ENCODE results near the gene TCERG1L.

TCERG1L gene

GRCh38 chr10:131290781-131291180 lies 20.7 kb downstream of the TCERG1L start:
- H3K27me3 Mint-ChIP-seq, result no peaks in the 10 kb centered on the region
- no peak overlapping the region for H3K27ac Mint-ChIP-seq
- H3K4me1 Mint-ChIP-seq (ENCODE audit: low read depth), result no peaks in the 10 kb centered on the region
- no peaks in the 10 kb centered on the region for H3K36me3 Mint-ChIP-seq (ENCODE audit: low read depth)
- H3K9me3 Mint-ChIP-seq, result peaks cover 2% of the 10 kb centered on the region
- no peak for DNase-seq
- H3K4me3 Mint-ChIP-seq, result no peak overlapping the region

GRCh38 chr10:131288648-131289047 lies 22.9 kb downstream of the TCERG1L start:
- Mint-ChIP-seq H3K4me1 (ENCODE audit: low read depth) (no peaks in the 10 kb centered on the region), H3K27me3 (no peaks in the 10 kb centered on the region), H3K9me3 (peaks cover 2% of the 10 kb centered on the region), H3K36me3 (ENCODE audit: low read depth) (no peaks in the 10 kb centered on the region), H3K27ac (no peak overlapping the region), H3K4me3 (no peak overlapping the region)
- no peak for DNase-seq

- DNase-seq, result no peak
- Mint-ChIP-seq H3K9me3 (no peaks in the 10 kb centered on the region), H3K27me3 (no peaks in the 10 kb centered on the region), H3K27ac (no peak overlapping the region), H3K4me3 (no peak overlapping the region), H3K36me3 (ENCODE audit: low read depth) (no peaks in the 10 kb centered on the region), H3K4me1 (ENCODE audit: low read depth) (no peaks in the 10 kb centered on the region)
These were observed 28.6 kb downstream of the TCERG1L start for GRCh38 chr10:131282961-131283360.

- H3K36me3 Mint-ChIP-seq (ENCODE audit: low read depth), result no peaks in the 10 kb centered on the region
- no peaks in the 10 kb centered on the region for H3K9me3 Mint-ChIP-seq
- no peak overlapping the region for H3K4me3 Mint-ChIP-seq
- H3K4me1 Mint-ChIP-seq (ENCODE audit: low read depth), result no peaks in the 10 kb centered on the region
- no peaks in the 10 kb centered on the region for H3K27me3 Mint-ChIP-seq
- no peak overlapping the region for H3K27ac Mint-ChIP-seq
- no peak for DNase-seq
These were observed 31.4 kb downstream of the TCERG1L start for GRCh38 chr10:131280101-131280500.

- Mint-ChIP-seq H3K36me3 (ENCODE audit: low read depth) (no peaks in the 10 kb centered on the region), H3K27ac (no peak overlapping the region), H3K4me1 (ENCODE audit: low read depth) (no peaks in the 10 kb centered on the region), H3K9me3 (no peaks in the 10 kb centered on the region), H3K27me3 (no peaks in the 10 kb centered on the region), H3K4me3 (no peak overlapping the region)
- no peak for DNase-seq
These were observed 32.0 kb downstream of the TCERG1L start for GRCh38 chr10:131279516-131279915.

GRCh38 chr10:131277969-131278368 lies 33.6 kb downstream of the TCERG1L start:
- no peaks in the 10 kb centered on the region for H3K27me3 Mint-ChIP-seq

GRCh38 chr10:131277278-131277677 lies 34.2 kb downstream of the TCERG1L start:
- H3K27ac Mint-ChIP-seq, result no peak overlapping the region
- H3K9me3 Mint-ChIP-seq, result no peaks in the 10 kb centered on the region
- no peak for DNase-seq
- no peaks in the 10 kb centered on the region for H3K27me3 Mint-ChIP-seq
- H3K36me3 Mint-ChIP-seq (ENCODE audit: low read depth), result no peaks in the 10 kb centered on the region
- H3K4me3 Mint-ChIP-seq, result no peak overlapping the region
- H3K4me1 Mint-ChIP-seq (ENCODE audit: low read depth), result no peaks in the 10 kb centered on the region

More at GRCh38 chr10:131277969-131278368, 33.6 kb downstream of the TCERG1L start:
- Mint-ChIP-seq H3K4me1 (ENCODE audit: low read depth) (no peaks in the 10 kb centered on the region), H3K9me3 (no peaks in the 10 kb centered on the region), H3K4me3 (no peak overlapping the region), H3K27ac (no peak overlapping the region), H3K36me3 (ENCODE audit: low read depth) (no peaks in the 10 kb centered on the region)
- DNase-seq, result no peak

GRCh38 chr10:131275691-131276090 lies 35.8 kb downstream of the TCERG1L start:
- H3K36me3 Mint-ChIP-seq (ENCODE audit: low read depth), result no peaks in the 10 kb centered on the region
- H3K27ac Mint-ChIP-seq, result no peak overlapping the region
- H3K4me1 Mint-ChIP-seq (ENCODE audit: low read depth), result no peaks in the 10 kb centered on the region
- no peaks in the 10 kb centered on the region for H3K9me3 Mint-ChIP-seq
- H3K27me3 Mint-ChIP-seq, result no peaks in the 10 kb centered on the region
- DNase-seq, result no peak
- no peak overlapping the region for H3K4me3 Mint-ChIP-seq

- no peak overlapping the region for H3K4me3 Mint-ChIP-seq
- no peak overlapping the region for H3K27ac Mint-ChIP-seq
- H3K27me3 Mint-ChIP-seq, result no peaks in the 10 kb centered on the region
- DNase-seq, result no peak
- H3K9me3 Mint-ChIP-seq, result no peaks in the 10 kb centered on the region
- H3K36me3 Mint-ChIP-seq (ENCODE audit: low read depth), result no peaks in the 10 kb centered on the region
- H3K4me1 Mint-ChIP-seq (ENCODE audit: low read depth), result no peaks in the 10 kb centered on the region
These were observed 36.6 kb downstream of the TCERG1L start for GRCh38 chr10:131274883-131275282.

- Mint-ChIP-seq H3K27me3 (no peaks in the 10 kb centered on the region), H3K27ac (no peak overlapping the region), H3K36me3 (ENCODE audit: low read depth) (no peaks in the 10 kb centered on the region), H3K9me3 (no peaks in the 10 kb centered on the region), H3K4me1 (ENCODE audit: low read depth) (no peaks in the 10 kb centered on the region), H3K4me3 (no peak overlapping the region)
- no peak for DNase-seq
These were observed 37.2 kb downstream of the TCERG1L start for GRCh38 chr10:131274133-131274880.

GRCh38 chr10:131273476-131273875 lies 38.0 kb downstream of the TCERG1L start:
- no peaks in the 10 kb centered on the region for H3K27me3 Mint-ChIP-seq
- no peaks in the 10 kb centered on the region for H3K36me3 Mint-ChIP-seq (ENCODE audit: low read depth)
- no peaks in the 10 kb centered on the region for H3K4me1 Mint-ChIP-seq (ENCODE audit: low read depth)
- H3K27ac Mint-ChIP-seq, result no peak overlapping the region
- no peaks in the 10 kb centered on the region for H3K9me3 Mint-ChIP-seq
- no peak for DNase-seq
- no peak overlapping the region for H3K4me3 Mint-ChIP-seq

- H3K27me3 Mint-ChIP-seq, result no peaks in the 10 kb centered on the region
- no peak for DNase-seq
- no peak overlapping the region for H3K27ac Mint-ChIP-seq
These were observed 38.5 kb downstream of the TCERG1L start for GRCh38 chr10:131272897-131273451.

GRCh38 chr10:131271966-131272365 lies 39.6 kb downstream of the TCERG1L start:
- H3K4me1 Mint-ChIP-seq (ENCODE audit: low read depth), result no peaks in the 10 kb centered on the region
- no peak overlapping the region for H3K4me3 Mint-ChIP-seq
- DNase-seq, result no peak
- no peak overlapping the region for H3K27ac Mint-ChIP-seq
- no peaks in the 10 kb centered on the region for H3K27me3 Mint-ChIP-seq
- no peaks in the 10 kb centered on the region for H3K9me3 Mint-ChIP-seq
- no peaks in the 10 kb centered on the region for H3K36me3 Mint-ChIP-seq (ENCODE audit: low read depth)

More at GRCh38 chr10:131272897-131273451, 38.5 kb downstream of the TCERG1L start:
- no peaks in the 10 kb centered on the region for H3K36me3 Mint-ChIP-seq (ENCODE audit: low read depth)
- no peak overlapping the region for H3K4me3 Mint-ChIP-seq
- H3K9me3 Mint-ChIP-seq, result no peaks in the 10 kb centered on the region
- no peaks in the 10 kb centered on the region for H3K4me1 Mint-ChIP-seq (ENCODE audit: low read depth)

- no peaks in the 10 kb centered on the region for H3K27me3 Mint-ChIP-seq
- H3K4me1 Mint-ChIP-seq (ENCODE audit: low read depth), result no peaks in the 10 kb centered on the region
- DNase-seq, result no peak
- H3K36me3 Mint-ChIP-seq (ENCODE audit: low read depth), result no peaks in the 10 kb centered on the region
- H3K4me3 Mint-ChIP-seq, result no peak overlapping the region
- H3K27ac Mint-ChIP-seq, result no peak overlapping the region
- no peaks in the 10 kb centered on the region for H3K9me3 Mint-ChIP-seq
These were observed 40.2 kb downstream of the TCERG1L start for GRCh38 chr10:131271195-131271880.

Data from activated T-cell treated with anti-CD3 and anti-CD28 coated beads, Interleukin-2, amount 50 U/mL, for 24 hours (primary cell).